NCI-H226 (cell line): ENCODE measurements around the gene KRT6C.

Source experiments
- DNase-seq: peaks from one replicate; pipeline ENCODE4 v3.0.0-alpha.2; 2015

KRT6C gene

DNA sequence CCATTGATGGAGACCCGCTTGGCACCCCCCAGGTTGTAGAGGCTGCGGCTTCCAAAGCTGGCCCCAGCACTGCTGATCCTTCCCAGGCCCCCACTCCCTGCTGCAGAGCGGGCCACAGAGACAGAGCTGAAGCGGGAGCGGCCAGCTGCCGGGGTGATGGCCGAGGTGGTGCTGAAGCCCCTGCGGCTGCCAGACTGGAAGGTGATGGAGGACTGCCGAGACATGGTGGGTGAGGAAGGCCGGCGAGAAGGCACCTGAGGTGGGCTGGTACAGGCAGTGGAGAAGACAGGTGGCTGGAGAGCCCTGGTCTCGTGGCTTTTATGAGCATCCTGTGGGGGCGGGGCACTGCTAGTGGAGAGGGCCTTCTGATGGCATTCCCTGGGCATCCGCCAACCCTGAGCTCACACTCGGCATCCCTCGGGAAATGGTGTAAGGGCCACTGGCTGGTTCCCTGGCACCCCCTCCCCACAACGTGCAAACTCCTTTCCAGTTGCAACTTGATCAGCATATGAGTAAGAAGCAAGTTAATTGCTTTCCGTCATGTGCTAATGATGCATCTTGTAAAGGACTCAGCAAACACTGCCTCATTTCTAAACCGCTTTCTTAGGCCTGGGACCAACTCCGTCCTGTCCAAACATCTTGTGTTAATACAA lies 39.4 kb downstream of the KRT6C start, which contains the start of gene KRT75:
KRT75 (minus strand) TSS at position 291 of the 653 bp plus-strand sequence; CDS start at position 224, 67 bp downstream.
- no peak for DNase-seq

DNA sequence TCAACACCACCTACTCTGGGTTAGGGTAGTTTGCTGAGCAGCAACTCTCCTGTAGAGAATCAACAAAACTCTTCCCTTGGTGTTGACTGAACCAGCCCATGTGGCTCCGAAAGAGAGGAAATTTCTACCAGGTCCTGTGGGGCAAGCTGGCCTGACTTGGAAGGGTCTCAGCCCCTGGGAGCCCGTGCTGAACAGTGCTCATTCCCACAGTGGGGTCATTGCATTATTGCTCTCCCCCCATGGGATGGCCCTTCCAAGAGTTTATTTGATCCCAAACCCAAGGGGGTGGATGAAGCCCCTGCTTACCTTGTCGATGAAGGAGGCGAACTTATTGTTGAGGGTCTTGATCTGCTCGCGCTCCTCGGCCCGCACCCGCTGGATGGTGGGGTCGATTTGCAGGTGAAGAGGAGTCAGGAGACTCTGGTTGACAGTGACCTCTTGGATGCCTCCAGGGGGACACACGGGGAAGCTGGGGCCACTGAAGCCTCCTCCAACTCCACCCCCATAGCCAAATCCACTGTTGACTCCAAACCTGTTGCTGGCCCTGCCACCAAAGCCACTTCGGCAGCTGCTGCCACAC lies 40.0 kb downstream of the KRT6C start:
- no peak for DNase-seq

DNA sequence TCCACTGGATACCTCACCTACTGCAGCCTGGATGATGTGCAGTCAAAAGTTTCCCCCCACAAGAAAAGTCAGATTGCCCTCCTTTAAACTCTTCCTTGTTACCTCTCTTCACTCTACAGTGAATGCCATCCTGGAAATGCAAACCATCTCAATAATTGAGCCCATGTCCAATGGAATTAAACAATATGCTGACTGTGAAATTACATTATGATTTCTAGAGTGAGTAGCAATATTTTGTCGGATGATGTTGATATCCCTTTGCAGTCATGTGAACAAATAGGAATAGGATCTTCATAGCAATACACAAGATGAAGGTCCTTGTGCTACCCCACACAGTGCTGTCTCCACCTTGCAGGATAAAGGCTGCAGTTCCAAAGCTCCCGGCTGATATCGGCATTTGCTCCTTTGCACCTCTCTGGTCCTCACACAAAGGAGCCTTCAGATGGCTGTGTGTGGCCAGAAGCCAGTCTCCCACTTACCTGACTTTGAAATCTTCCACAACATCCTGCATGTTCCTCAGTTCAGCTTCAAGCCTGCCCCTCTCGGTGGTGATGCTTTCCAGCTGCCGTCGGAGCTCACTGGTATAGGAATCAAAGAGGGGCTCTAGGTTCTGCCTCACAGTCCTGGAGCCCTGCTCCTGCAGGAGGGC lies 40.9 kb downstream of the KRT6C start:
- DNase-seq, result no peak

DNA sequence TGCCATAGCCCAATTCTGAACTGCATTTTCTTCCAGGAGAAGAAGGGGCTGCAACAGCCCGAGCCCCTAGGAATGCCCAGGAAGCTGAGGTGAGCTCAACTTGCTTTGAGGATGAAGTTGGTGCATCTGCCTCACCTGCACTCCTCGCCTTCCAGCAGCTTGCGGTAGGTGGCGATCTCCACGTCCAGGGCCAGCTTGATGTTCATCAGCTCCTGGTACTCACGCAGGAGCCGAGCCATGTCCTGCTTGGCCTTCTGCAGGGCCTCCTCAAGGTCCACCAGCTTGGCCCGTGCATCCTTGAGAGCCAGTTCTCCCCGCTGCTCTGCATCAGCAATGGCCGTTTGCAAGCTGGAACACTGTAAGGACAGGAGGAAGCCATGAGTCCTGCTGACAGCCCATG lies 45.5 kb downstream of the KRT6C start:
- DNase-seq, result no peak

DNA sequence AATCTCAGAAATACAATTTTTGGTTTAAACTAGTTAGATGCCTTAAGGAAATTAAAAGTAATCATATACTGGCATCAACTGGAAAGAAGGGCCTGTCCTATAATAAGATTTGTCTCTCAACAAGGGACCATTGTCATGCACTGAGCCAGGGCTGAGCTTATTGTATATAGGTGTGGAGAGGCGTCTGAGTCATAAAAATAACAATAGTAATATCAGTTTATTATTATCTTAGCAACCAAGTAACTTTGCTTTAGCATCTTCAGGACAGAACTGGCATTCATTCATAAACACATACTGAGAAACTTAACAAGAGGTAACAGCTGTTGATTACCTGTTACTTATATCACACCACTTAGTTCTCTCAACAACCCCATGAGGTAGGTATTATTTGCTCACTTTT lies 46.5 kb downstream of the KRT6C start:
- DNase-seq, result no peak

GRCh38 chr12:52426034-52426433 lies 47.6 kb downstream of the KRT6C start:
- no peak for DNase-seq

DNA sequence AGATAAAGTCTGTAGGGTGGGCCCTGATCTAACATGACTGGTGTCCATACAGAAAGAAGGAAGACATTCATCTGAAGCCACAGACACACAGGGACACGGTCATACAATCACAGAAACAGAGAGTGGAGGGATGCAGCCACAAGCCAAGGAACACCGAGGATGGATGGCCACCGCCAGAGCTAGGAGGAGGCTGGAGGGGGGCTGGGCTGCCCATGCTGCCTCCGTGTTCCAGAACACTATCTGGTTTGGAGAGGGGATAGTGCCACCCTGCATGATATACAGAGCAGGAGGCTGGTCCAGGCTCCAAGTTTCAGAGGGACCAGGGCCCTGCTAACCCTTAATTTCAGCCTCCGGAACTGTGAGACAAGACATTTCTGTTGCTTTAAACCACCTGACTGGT lies 48.1 kb downstream of the KRT6C start:
- no peak for DNase-seq

DNA sequence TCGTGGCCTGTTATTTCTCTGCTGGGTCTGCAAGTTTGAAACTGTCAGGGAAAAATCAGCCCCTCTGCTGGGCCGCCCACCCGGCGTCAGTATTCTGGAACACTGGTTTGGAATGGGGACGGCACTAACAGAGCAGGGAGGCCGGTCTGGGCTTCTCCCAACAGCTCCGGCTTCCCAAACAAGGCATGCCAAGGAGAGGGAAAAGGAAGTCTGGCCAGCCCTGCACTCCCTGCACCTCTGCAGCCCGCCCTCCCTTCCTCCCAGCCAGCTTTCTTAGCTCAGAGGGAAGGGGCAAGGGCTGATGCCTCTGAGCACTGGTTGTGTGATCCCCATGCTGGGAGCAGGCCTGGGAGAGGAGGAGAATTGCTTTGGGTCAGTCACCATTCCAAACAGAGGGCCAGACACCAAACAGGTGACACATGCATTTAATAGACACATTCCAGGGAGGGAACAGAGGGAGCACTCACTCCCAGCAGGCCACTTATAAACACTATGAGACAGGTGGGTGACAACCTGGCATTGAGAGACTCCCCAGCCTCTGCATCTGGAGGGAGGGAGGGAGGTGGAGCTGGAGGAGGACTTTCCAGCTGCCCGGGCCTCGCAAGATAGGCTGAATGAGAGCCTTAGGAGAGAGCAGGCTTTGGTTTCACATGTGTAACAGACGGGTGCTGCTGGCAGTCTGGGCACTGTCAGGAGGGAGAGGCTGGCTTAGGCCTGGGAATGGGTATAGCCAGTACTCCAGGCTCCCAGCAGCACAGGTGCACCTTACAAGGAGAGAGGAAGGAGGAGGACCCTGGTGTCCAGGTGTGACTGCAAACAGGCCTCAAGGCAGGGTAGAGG lies 49.7 kb downstream of the KRT6C start:
- DNase-seq, result no peak

DNA sequence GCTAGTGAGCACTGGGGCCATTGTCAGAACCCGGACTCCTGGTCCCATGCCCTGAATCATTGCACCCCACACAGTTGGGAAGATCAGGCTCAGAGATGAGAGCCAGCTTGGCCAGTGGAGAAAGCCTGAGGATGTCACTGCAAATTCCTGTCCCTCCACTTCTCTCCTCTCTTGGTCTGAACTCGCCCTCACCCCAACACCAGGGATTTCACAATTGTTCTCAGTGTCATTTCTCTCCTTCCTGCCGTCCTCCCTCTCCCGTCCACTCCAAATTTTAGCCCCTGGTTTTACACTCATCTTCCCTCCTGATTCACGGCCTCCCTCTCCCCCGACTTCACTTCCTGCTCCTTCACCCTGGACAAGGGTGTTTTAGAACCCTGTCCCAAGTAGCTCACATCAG lies 50.6 kb downstream of the KRT6C start:
- no peak for DNase-seq

- no peak for DNase-seq
These were observed 53.9 kb downstream of the KRT6C start for GRCh38 chr12:52419656-52420055.

- no peak for DNase-seq
These were observed 55.0 kb downstream of the KRT6C start for GRCh38 chr12:52418576-52419110.
